K562 (cell line): ENCODE data around the gene DNAJC15. TPM values are rescaled to one million over a fixed set of nuclear protein-coding genes. Genes with fewer than 3 reads are reported as not detected.

Experiments
- ATAC-seq: fragments of 200-7000 bp; cut with Tn5 transposase; 3 replicates; pipeline ENCODE4 v1.9.1; 2020; ENCODE audit warnings: moderate library complexity
- BruUV-seq: library from RNA; stranded (reverse); fragments of 400-500 nt; replicated peaks from 2 replicates; lab custom pipeline; 2021; lab: Mats Ljungman, UMichigan
- CTCF ChIA-PET: fragments of 300-600 bp; formaldehyde crosslinking; extraction: SDS; loops from one replicate; lab custom pipeline; 2021; ENCODE audit warnings: low intra/inter-chr PET ratio; lab: Yijun Ruan, JAX
- POLR2A ChIA-PET: fragments of 300-600, 350-650 bp; sonication (Branson Sonifier 250); formaldehyde crosslinking; extraction: SDS; loops from one replicate; lab custom pipeline; 2021; ENCODE audit warnings: antibody characterized with exemption, inconsistent platforms; lab: Yijun Ruan, JAX
- DNase-seq, 4 experiments: peaks; one replicate each; pipeline versions ENCODE4 v3.0.0 to v3.0.0-alpha.2; 2011 to 2018; ENCODE audit warnings: low spot score in 3 of 4, mixed read lengths in 3 of 4; ENCODE audit errors: extremely low read depth in 1 of 4
- FAIRE-seq: peaks from 2 replicates; lab custom pipeline; 2011; peaks lifted over from hg19 to GRCh38; lab: Jason Lieb, UNC
- H2AFZ ChIP-seq: 2 replicates; pipeline ENCODE4 v1.6.0; 2011; ENCODE audit warnings: low read depth, low read length, control low read depth, inconsistent platforms
- H3K27ac ChIP-seq: fragments of 200-600 bp; 3 replicates; pipeline ENCODE4 v1.8.0; 2011; ENCODE audit warnings: low read depth, mild to moderate bottlenecking, control low read depth, inconsistent platforms, low read length, moderate library complexity, mixed read lengths; ENCODE audit errors: extremely low read depth
- H3K27me3 ChIP-seq, 2 experiments: fragments of 300-600 bp in 1 of 2; 2 replicates in 1 of 2; 3 replicates in 1 of 2; pipeline versions ENCODE4 v1.6.0 to v1.8.0; 2011; ENCODE audit warnings: inconsistent platforms in 2 of 2, low read length in 2 of 2, mild to moderate bottlenecking in 1 of 2, mixed read lengths in 1 of 2, moderate library complexity in 1 of 2; ENCODE audit not compliant: control insufficient read depth in 2 of 2, insufficient read depth in 2 of 2
- H3K36me3 ChIP-seq: fragments of 300-600 bp; 3 replicates; pipeline ENCODE4 v1.8.0; 2011; ENCODE audit warnings: mild to moderate bottlenecking, low read length, inconsistent platforms; ENCODE audit not compliant: control insufficient read depth, insufficient read depth
- H3K4me1 ChIP-seq, 2 experiments: fragments of 200-600 bp in 1 of 2; replicated peaks in 1 of 2; 2 replicates in 1 of 2; 3 replicates in 1 of 2; pipeline versions ENCODE4 v1.5.1 to v1.8.0; 2011; ENCODE audit warnings: inconsistent platforms in 2 of 2, low read length in 2 of 2, mild to moderate bottlenecking in 1 of 2, mixed read lengths in 1 of 2, moderate library complexity in 1 of 2; ENCODE audit not compliant: control insufficient read depth in 2 of 2, insufficient read depth in 2 of 2
- H3K4me2 ChIP-seq: 2 replicates; pipeline ENCODE4 v1.6.1; 2011; ENCODE audit warnings: low read length, control low read depth, inconsistent platforms, mixed read lengths; ENCODE audit not compliant: insufficient read depth
- H3K4me3 ChIP-seq: fragments of 200-600 bp; sonication (generic), shearing (Covaris generic); 2 replicates; pipeline ENCODE4 v1.5.1; 2016; ENCODE audit warnings: control low read depth, inconsistent platforms
- H3K79me2 ChIP-seq: fragments of 200-600 bp; 3 replicates; pipeline ENCODE4 v1.8.0; 2011; ENCODE audit warnings: low read length, inconsistent platforms; ENCODE audit not compliant: control insufficient read depth, insufficient read depth
- H3K9ac ChIP-seq, 2 experiments: 2 replicates each; pipeline versions ENCODE4 v1.6.0 to v1.6.1; 2011; ENCODE audit warnings: low read depth in 2 of 2, low read length in 2 of 2, control low read depth in 1 of 2, inconsistent platforms in 1 of 2, mild to moderate bottlenecking in 1 of 2, mixed read lengths in 1 of 2; ENCODE audit not compliant: insufficient read depth in 1 of 2
- H3K9me1 ChIP-seq: one replicate; pipeline ENCODE4 v1.6.0; 2011; ENCODE audit warnings: inconsistent platforms, mild to moderate bottlenecking, low read length, moderate library complexity; ENCODE audit not compliant: control insufficient read depth, insufficient read depth
- H3K9me3 ChIP-seq: replicated peaks from 2 replicates; pipeline ENCODE4 v1.5.1; 2011; ENCODE audit warnings: low read depth, low read length, inconsistent platforms; ENCODE audit not compliant: control insufficient read depth, insufficient read depth
- H4K20me1 ChIP-seq: replicated peaks from 2 replicates; pipeline ENCODE4 v1.6.1; 2011; ENCODE audit warnings: low read length, inconsistent platforms, mixed read lengths; ENCODE audit not compliant: control insufficient read depth, insufficient read depth
- FIP1L1 ChIP-seq: fragments of 200-400 bp; formaldehyde crosslinking; IDR thresholded peaks from 2 replicates; pipeline ENCODE4 v1.6.1; 2018; ENCODE audit warnings: mild to moderate bottlenecking, low read depth, low read length; ENCODE audit not compliant: poor library complexity, severe bottlenecking
- NEUROD1 ChIP-seq: fragments of 150-350 bp; IDR thresholded peaks from 2 replicates; pipeline ENCODE4 v1.6.1; 2014; ENCODE audit warnings: borderline replicate concordance, low read length, low read depth; ENCODE audit not compliant: partially characterized antibody
- ZNF175 ChIP-seq: fragments of 200-800 bp; sonication (Bioruptor generic); IDR thresholded peaks from 2 replicates; pipeline ENCODE4 v1.6.1; 2016; ENCODE audit warnings: low read depth, mild to moderate bottlenecking, missing genetic modification characterization, missing compliant biosample characterization
- WGBS: fragments of 100-300 bp; shearing (Covaris generic); methylation state at CpG from one replicate; pipeline ENCODE4 v1.1.6; 2016; ENCODE audit warnings: low coverage, mixed read lengths; ENCODE audit not compliant: insufficient coverage; ENCODE audit errors: missing lambda C conversion rate; 5-methylcytosine and 5-hydroxymethylcytosine counted together
- in situ Hi-C: fragments of 300-500 bp; cut with MboI; formaldehyde crosslinking; loops from 4 replicates; pipeline ENCODE4 v1.15.0; 2018; ENCODE audit warnings: inconsistent platforms, mixed read lengths
- intact Hi-C: fragments of 100-400 bp; cut with micrococcal nuclease; formaldehyde crosslinking; loops from 2 replicates; pipeline ENCODE4 v1.14.2; 2022
- polyA plus RNA-seq, 8 experiments: library from polyadenylated mRNA; depleted of rRNA in 4 of 8; stranded (reverse) in 5 of 8; unstranded in 3 of 8; fragments of >200 nt; fragmentation: Nextera tagmentation in 2 of 8; fragmentation: Illumina TruSeq in 1 of 8; extraction: Ambion mirVana in 2 of 8; extraction: Trizol in 1 of 8; gene quantifications; 2 replicates each; pipeline versions ENCODE4 v1.2.1 to v1.2.3, GENCODE V29; 2011 to 2014; ENCODE audit warnings: inconsistent platforms in 1 of 8, missing spikeins in 1 of 8
- total RNA-seq, 7 experiments: library from RNA; depleted of rRNA in 6 of 7; stranded (reverse); fragments of >200 nt in 6 of 7; fragmentation: Illumina TruSeq in 2 of 7; extraction: Trizol in 2 of 7; gene quantifications; 2 replicates each; pipeline versions ENCODE4 v1.2.1 to v1.2.3, GENCODE V29; 2011 to 2021; ENCODE audit warnings: low replicate concordance in 1 of 7
- TF ChIP-seq, protein P1 (sequence below), 2 experiments: IDR thresholded peaks; 2 replicates each; pipeline ENCODE4 v1.6.1; 2012; ENCODE audit warnings: improper control_type of control experiment in 2 of 2, low read depth in 2 of 2, low read length in 2 of 2, borderline replicate concordance in 1 of 2
- TF ChIP-seq, protein P2 (sequence below): fragments of 250-450 bp; sonication (Bioruptor Pico); IDR thresholded peaks from 2 replicates; pipeline ENCODE4 v1.5.0; 2021; ENCODE audit warnings: mild to moderate bottlenecking, moderate library complexity

Gene DNAJC15
- total and polyA plus RNA-seq, 9 of the 15 experiments (the other 6 are each of a cell fraction or from before 2014, with no cell fraction given), result 0.47 to 3.8 (median 1.0) TPM

DNA sequence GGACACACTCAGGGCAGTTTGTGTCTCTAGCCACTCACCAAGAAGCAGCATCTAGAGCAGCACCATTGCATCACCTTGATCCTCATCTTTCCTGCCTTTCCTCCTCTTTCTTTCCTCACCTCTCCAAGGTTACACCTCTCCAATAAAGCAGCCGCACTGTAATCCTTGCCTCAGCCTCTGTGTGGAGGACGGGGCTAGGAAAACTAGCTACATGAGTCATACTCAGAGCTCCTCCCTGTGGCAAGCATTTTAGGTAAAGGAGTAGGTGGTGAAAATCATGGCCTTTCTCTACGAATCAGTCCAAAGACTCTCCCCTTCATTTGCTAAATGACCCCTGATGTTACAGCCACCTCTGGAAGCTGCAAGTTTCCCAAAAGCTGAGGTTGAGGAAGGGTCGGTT lies 108.9 kb downstream of the DNAJC15 start (continued):
- TF ChIP-seq, protein P1, sequence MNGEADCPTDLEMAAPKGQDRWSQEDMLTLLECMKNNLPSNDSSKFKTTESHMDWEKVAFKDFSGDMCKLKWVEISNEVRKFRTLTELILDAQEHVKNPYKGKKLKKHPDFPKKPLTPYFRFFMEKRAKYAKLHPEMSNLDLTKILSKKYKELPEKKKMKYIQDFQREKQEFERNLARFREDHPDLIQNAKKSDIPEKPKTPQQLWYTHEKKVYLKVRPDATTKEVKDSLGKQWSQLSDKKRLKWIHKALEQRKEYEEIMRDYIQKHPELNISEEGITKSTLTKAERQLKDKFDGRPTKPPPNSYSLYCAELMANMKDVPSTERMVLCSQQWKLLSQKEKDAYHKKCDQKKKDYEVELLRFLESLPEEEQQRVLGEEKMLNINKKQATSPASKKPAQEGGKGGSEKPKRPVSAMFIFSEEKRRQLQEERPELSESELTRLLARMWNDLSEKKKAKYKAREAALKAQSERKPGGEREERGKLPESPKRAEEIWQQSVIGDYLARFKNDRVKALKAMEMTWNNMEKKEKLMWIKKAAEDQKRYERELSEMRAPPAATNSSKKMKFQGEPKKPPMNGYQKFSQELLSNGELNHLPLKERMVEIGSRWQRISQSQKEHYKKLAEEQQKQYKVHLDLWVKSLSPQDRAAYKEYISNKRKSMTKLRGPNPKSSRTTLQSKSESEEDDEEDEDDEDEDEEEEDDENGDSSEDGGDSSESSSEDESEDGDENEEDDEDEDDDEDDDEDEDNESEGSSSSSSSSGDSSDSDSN (IDR thresholded peaks at IDR 0.05; ENCODE audit: borderline replicate concordance in 1 of 2, low read depth in 2 of 2, low read length in 2 of 2), result no peak

DNA sequence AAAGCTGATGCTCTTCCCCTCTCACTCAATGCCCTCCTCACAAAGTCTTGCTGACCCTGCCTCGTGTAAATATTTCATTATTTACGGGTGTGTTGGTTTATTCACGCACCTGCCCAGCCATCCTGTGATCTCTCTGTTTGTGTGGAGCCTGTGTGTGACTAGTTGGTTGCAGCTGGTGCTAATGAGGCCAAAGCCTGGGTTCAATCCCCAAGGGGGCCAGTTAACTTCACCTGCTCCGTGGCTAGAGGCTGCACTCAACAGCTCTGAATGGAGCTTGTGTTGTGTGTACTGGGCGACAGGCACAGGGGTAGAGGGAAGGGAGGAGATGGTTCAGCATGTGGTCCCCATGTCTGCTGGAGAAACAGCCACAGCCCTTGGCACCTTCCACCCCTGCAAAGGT lies 109.5 kb downstream of the DNAJC15 start:
- Histone ChIP-seq H3K9me1 (no peaks in the 10 kb centered on the region), H3K27ac (no peak overlapping the region), H3K4me2 (no peak overlapping the region), H3K9me3 (no peaks in the 10 kb centered on the region), H3K4me1 (no peaks in the 10 kb centered on the region), H3K79me2 (no peaks in the 10 kb centered on the region), H3K36me3 (no peaks in the 10 kb centered on the region), H3K27me3 (no peaks in the 10 kb centered on the region; a peak in 1 of 5 replicates), H3K4me3 (no peak overlapping the region), H3K9ac (no peak overlapping the region), H2AFZ (no peak overlapping the region), H4K20me1 (no peaks in the 10 kb centered on the region)
- TF ChIP-seq, protein P2, sequence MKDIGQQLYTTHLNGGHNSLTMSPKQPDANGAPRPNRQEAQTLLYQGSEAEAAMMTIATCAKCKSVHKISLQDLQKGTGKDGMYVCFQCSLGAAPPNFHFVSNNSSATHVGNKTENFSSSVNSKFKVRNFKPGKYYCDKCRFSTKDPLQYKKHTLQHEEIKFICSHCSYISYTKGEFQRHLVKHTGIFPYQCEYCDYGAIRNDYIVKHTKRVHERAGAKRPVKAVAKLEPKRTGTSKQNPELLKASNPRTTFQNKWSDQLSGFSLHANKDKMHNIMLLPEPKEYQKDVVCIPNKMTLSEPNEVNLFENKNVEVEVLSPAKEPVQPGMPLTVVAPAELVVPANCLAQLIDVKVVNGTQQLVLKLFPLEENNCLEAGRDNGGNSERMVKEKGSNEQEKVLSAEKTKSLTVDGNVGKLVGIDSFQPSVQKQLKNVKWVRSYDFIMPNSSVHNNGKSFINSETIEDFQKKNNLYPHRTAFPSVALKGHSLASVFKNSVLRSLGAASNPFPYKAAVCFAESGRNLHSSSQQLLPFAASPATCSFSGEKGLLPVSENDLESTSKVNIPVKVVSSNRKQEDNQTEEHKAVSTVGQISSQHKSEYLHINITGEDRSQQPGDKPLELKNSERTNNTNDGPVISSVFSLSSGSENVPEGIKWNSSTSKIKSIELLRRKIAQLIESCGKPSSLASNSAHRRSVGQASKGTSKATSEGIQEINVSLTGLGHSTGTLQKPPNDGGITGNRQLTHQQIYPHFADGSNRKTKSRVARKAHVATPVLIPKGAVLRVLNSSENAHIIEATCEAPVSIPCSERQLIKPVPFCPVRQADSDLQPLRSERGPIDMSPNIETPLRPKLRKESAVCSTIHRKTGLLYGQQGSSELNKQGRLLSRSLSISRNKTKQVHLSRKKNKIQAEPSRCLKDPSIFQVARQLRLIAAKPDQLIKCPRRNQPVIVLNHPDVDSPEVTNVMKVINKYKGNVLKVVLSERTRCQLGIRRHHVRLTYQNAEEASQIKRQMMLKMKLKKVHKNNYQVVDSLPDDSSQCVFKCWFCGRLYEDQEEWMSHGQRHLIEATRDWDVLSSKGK, result no peak
- TF ChIP-seq FIP1L1 (no peak), ZNF175 (CRISPR knock-in tag) (no peak), NEUROD1 (no peak)
- CTCF ChIA-PET, result no interaction called here
- in situ Hi-C loops (no loop called here), intact Hi-C loops (loop anchor here (2.0 kb wide), 1 partner anchor 162 kb away; no protein-coding TSS in a partner anchor)
- BruUV-seq, result no TSS peak
- 0% methylated on average over 5 of the region's 5 CpGs for WGBS
- DNase-seq (no peak), ATAC-seq (no peak), FAIRE-seq (no peak)
- POLR2A ChIA-PET, result interaction anchor here (0.7 kb wide), 1 partner anchor 573 kb away, joined by 4 read pairs; no protein-coding TSS in a partner anchor
